ENCODE measurements around the gene SERINC4. TPM values are rescaled to one million over a fixed set of nuclear protein-coding genes. Genes with fewer than 3 reads are reported as not detected.

SERINC4 gene
- total and polyA plus RNA-seq, 2 donors (not counting 3 experiments of a cell fraction or from before 2014, with no cell fraction given) = not detected

DNA sequence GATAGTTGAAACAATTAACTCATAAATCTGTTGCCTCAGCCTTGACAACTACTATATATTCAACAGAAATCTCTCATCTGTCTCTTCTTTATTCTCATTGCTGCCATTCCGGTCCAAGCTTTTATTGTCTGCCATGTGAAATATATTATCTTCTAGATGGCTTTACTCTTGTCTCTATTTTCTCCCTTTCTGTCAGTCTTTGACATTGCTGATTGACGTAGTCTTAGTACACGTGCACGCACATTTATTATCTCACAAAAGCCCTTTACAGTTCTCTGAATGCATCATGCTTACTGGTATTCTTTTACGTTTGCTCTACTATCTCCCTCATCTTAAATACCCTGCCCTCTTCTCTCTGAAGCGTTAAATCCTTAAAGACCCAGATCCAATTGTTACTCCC lies 48.1 kb downstream of the SERINC4 start:
- Histone ChIP-seq H3K27ac (ENCODE audit: insufficient read depth, low read depth, low read length) (no peak overlapping the region), H2AFZ (ENCODE audit: low read depth, low read length) (no peak overlapping the region), H3K9me3 (replicated peaks; ENCODE audit: control insufficient read depth, insufficient read depth, low read length) (no peaks in the 10 kb centered on the region), H4K20me1 (replicated peaks; ENCODE audit: control insufficient read depth, extremely low read depth, insufficient read depth, low read length) (peaks cover 14% of the 10 kb centered on the region), H3K4me2 (ENCODE audit: insufficient read depth, low read length) (no peak overlapping the region), H3K36me3 (ENCODE audit: control insufficient read depth in 2 of 2, extremely low read depth in 1 of 2, insufficient read depth in 2 of 2, low read length in 2 of 2) (peaks cover 7 to 23% of the 10 kb centered on the region in 2 experiments), H3K79me2 (ENCODE audit: control insufficient read depth, insufficient read depth, low read length) (peaks cover 94% of the 10 kb centered on the region), H3K4me3 (replicated peaks in 1 of 3; ENCODE audit: insufficient read depth in 1 of 3, low read depth in 1 of 3, low read length in 3 of 3) (no peak overlapping the region), H3K4me1 (ENCODE audit: control insufficient read depth, extremely low read depth, insufficient read depth, low read length) (peaks cover 4% of the 10 kb centered on the region), H3K9ac (replicated peaks; ENCODE audit: extremely low read depth, insufficient read depth, low read length) (no peak overlapping the region), H3K9me1 (replicated peaks; ENCODE audit: control insufficient read depth, extremely low read depth, insufficient read depth, low read length) (no peaks in the 10 kb centered on the region), H3K27me3 (ENCODE audit: control insufficient read depth in 2 of 2, insufficient read depth in 2 of 2, low read length in 2 of 2) (no peaks in the 10 kb centered on the region)
- dilution Hi-C loops (cut with MboI; ENCODE audit: extremely low pct_ligation_motif_present, low sequenced_read_pairs) = no loop called here
- ChIA-PET POLR2A (no interaction called here), CTCF (interaction anchor here (1.0 kb wide), 1 partner anchor 25 kb away, joined by 4 read pairs; the partner anchor contains the start of gene ELL3)
- TF ChIP-seq MYC (IDR thresholded peaks at IDR 0.05; ENCODE audit: low read depth, low read length) (no peak), FOS (IDR thresholded peaks at IDR 0.05; ENCODE audit: borderline replicate concordance, insufficient read depth, low read length) (no peak), POLR2AphosphoS5 (IDR thresholded peaks at IDR 0.05; ENCODE audit: insufficient read depth, low read depth, low read length) (no peak), GATA2 (IDR thresholded peaks at IDR 0.05; ENCODE audit: insufficient read depth, insufficient read length, low read depth, low read length) (no peak), EZH2 (IDR thresholded peaks at IDR 0.05; ENCODE audit: borderline replicate concordance, low read depth, low read length, severe bottlenecking) (no peak), JUN (IDR thresholded peaks at IDR 0.05; ENCODE audit: borderline replicate concordance, insufficient read depth, insufficient read length, low read depth) (no peak), POLR2A (IDR thresholded peaks at IDR 0.05; ENCODE audit: low read depth, low read length) (no peak)
- TF ChIP-seq, protein P1, sequence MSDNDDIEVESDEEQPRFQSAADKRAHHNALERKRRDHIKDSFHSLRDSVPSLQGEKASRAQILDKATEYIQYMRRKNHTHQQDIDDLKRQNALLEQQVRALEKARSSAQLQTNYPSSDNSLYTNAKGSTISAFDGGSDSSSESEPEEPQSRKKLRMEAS (IDR thresholded peaks at IDR 0.05; ENCODE audit: insufficient read depth, insufficient read length) = no peak
- TF ChIP-seq, protein P2, sequence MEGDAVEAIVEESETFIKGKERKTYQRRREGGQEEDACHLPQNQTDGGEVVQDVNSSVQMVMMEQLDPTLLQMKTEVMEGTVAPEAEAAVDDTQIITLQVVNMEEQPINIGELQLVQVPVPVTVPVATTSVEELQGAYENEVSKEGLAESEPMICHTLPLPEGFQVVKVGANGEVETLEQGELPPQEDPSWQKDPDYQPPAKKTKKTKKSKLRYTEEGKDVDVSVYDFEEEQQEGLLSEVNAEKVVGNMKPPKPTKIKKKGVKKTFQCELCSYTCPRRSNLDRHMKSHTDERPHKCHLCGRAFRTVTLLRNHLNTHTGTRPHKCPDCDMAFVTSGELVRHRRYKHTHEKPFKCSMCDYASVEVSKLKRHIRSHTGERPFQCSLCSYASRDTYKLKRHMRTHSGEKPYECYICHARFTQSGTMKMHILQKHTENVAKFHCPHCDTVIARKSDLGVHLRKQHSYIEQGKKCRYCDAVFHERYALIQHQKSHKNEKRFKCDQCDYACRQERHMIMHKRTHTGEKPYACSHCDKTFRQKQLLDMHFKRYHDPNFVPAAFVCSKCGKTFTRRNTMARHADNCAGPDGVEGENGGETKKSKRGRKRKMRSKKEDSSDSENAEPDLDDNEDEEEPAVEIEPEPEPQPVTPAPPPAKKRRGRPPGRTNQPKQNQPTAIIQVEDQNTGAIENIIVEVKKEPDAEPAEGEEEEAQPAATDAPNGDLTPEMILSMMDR (IDR thresholded peaks at IDR 0.05; ENCODE audit: extremely low read depth in 1 of 2, insufficient read depth in 1 of 2, low read depth in 1 of 2, low read length in 2 of 2) = no peak
- intact Hi-C loops (cut with micrococcal nuclease) = no loop called here
- no peak for DNase-seq (ENCODE audit: low read depth, low spot score)
- no TSS peak for BruUV-seq (replicated peaks)
- FAIRE-seq = no peak

Measured in endothelial cell of umbilical vein (primary cell).